HG03196 (cell line): ENCODE measurements around the gene CHSY3.

Source experiments
- ATAC-seq: cut with Tn5 transposase; IDR thresholded peaks from one replicate; pipeline ENCODE4 v1.9.1; 2021; ENCODE audit not compliant: unreplicated experiment

CHSY3 gene

GRCh38 chr5:129904102-129904666 is at the start of gene CHSY3:
CHSY3 (plus strand) TSS chr5:129904465.
- peak; percentile 79 for ATAC-seq

GRCh38 chr5:129856325-129856724 is 47.9 kb upstream of the CHSY3 start:
- ATAC-seq = no peak

- ATAC-seq = no peak
These were observed 47.1 kb upstream of the CHSY3 start for GRCh38 chr5:129857116-129857515.

- ATAC-seq = no peak
These were observed 46.1 kb upstream of the CHSY3 start for GRCh38 chr5:129858131-129858675.

GRCh38 chr5:129884322-129884721 is 19.9 kb upstream of the CHSY3 start:
- ATAC-seq = no peak

- ATAC-seq = no peak
These were observed 4.8 kb upstream of the CHSY3 start for GRCh38 chr5:129899454-129899853.

- no peak for ATAC-seq
These were observed 1.4 kb upstream of the CHSY3 start for GRCh38 chr5:129902816-129903215.

GRCh38 chr5:129903466-129904101 is 681 bp upstream of the CHSY3 start:
- ATAC-seq = no peak

- ATAC-seq = peak; percentile 25
These were observed 605 bp downstream of the CHSY3 start for GRCh38 chr5:129904667-129905472.

- no peak for ATAC-seq
These were observed 1.4 kb downstream of the CHSY3 start for GRCh38 chr5:129905473-129906176.

GRCh38 chr5:129906177-129906887 is 2.1 kb downstream of the CHSY3 start:
- no peak for ATAC-seq

- peak; percentile 57 for ATAC-seq
These were observed 5.0 kb downstream of the CHSY3 start for GRCh38 chr5:129909225-129909624.

GRCh38 chr5:129912601-129913255 is 8.5 kb downstream of the CHSY3 start:
- no peak for ATAC-seq

GRCh38 chr5:129915415-129915814 is 11.2 kb downstream of the CHSY3 start:
- ATAC-seq = no peak

GRCh38 chr5:129917224-129917623 is 13.0 kb downstream of the CHSY3 start:
- no peak for ATAC-seq

GRCh38 chr5:129921204-129921603 is 16.9 kb downstream of the CHSY3 start:
- no peak for ATAC-seq

GRCh38 chr5:129930221-129930620 is 26.0 kb downstream of the CHSY3 start:
- no peak for ATAC-seq

GRCh38 chr5:129935626-129936025 is 31.4 kb downstream of the CHSY3 start:
- ATAC-seq = no peak

- no peak for ATAC-seq
These were observed 33.8 kb downstream of the CHSY3 start for GRCh38 chr5:129938077-129938476.

GRCh38 chr5:129943936-129944335 is 39.7 kb downstream of the CHSY3 start:
- no peak for ATAC-seq
